WTC11 (cell line): Measurements from ENCODE around the gene DNMT3A. TPM values are rescaled to one million over a fixed set of nuclear protein-coding genes. Genes with fewer than 3 reads are reported as not detected.

ENCODE experiments used
- ATAC-seq: fragments of 200-7000 bp; cut with Tn5 transposase; 2 replicates; pipeline ENCODE4 v1.10.0; 2021; ENCODE audit warnings: mild to moderate bottlenecking, moderate library complexity
- CTCF ChIA-PET: fragments of 300-600 bp; sonication (Branson Sonifier 250); formaldehyde crosslinking; loops from one replicate; lab custom pipeline; 2021; ENCODE audit warnings: antibody characterized with exemption; lab: Charles Lee
- POLR2A ChIA-PET: fragments of 350-600 bp; sonication (Branson Sonifier 250); formaldehyde crosslinking; loops from one replicate; lab custom pipeline; 2021; ENCODE audit warnings: antibody characterized with exemption; lab: Charles Lee
- DNase-seq: peaks from one replicate; pipeline ENCODE4 v3.0.0; 2021; ENCODE audit warnings: low spot score
- H3K27ac Mint-ChIP-seq: 2 replicates; pipeline ENCODE4 v1.8.0; 2021; ENCODE audit warnings: mixed read lengths
- H3K27me3 Mint-ChIP-seq: 2 replicates; pipeline ENCODE4 v1.8.0; 2021; ENCODE audit warnings: low read depth, mild to moderate bottlenecking, moderate library complexity, mixed read lengths
- H3K36me3 Mint-ChIP-seq: 2 replicates; pipeline ENCODE4 v1.8.0; 2021; ENCODE audit warnings: mixed read lengths
- H3K4me1 Mint-ChIP-seq: 2 replicates; pipeline ENCODE4 v1.8.0; 2022; ENCODE audit warnings: mixed read lengths
- H3K4me3 Mint-ChIP-seq: 2 replicates; pipeline ENCODE4 v1.8.0; 2021; ENCODE audit warnings: mild to moderate bottlenecking, moderate library complexity, mixed read lengths
- H3K9me3 Mint-ChIP-seq: 2 replicates; pipeline ENCODE4 v1.8.0; 2021; ENCODE audit warnings: mixed read lengths
- ATF3 ChIP-seq: sonication (generic); formaldehyde crosslinking; conservative IDR thresholded peaks from 2 replicates; pipeline ENCODE4 v1.8.1; 2022; ENCODE audit warnings: mild to moderate bottlenecking, missing genetic modification reagents
- CREB1 ChIP-seq: sonication (generic); formaldehyde crosslinking; IDR thresholded peaks from 2 replicates; pipeline ENCODE4 v1.8.0; 2023; ENCODE audit warnings: mild to moderate bottlenecking, missing genetic modification reagents
- CTCF ChIP-seq: fragments of 200-600 bp; IDR thresholded peaks from 2 replicates; pipeline ENCODE4 v1.8.0; 2022; ENCODE audit warnings: antibody characterized with exemption
- E2F4 ChIP-seq: sonication (generic); formaldehyde crosslinking; IDR thresholded peaks from 2 replicates; pipeline ENCODE4 v1.8.1; 2022; ENCODE audit warnings: low read depth, mild to moderate bottlenecking, moderate library complexity, missing genetic modification reagents, borderline replicate concordance
- ESRRA ChIP-seq: sonication (generic); formaldehyde crosslinking; IDR thresholded peaks from 2 replicates; pipeline ENCODE4 v1.8.1; 2022; ENCODE audit warnings: mild to moderate bottlenecking, missing genetic modification reagents, borderline replicate concordance
- FOXK1 ChIP-seq: sonication (generic); formaldehyde crosslinking; IDR thresholded peaks from 2 replicates; pipeline ENCODE4 v1.8.0; 2022; ENCODE audit warnings: mild to moderate bottlenecking, moderate library complexity, missing genetic modification reagents
- GTF2I ChIP-seq: fragments of 250-450 bp; sonication (Bioruptor Pico); conservative IDR thresholded peaks from 2 replicates; pipeline ENCODE4 v1.4.0; 2021; ENCODE audit warnings: mild to moderate bottlenecking
- HMGA2 ChIP-seq: fragments of 250-450 bp; sonication (Bioruptor Pico); IDR thresholded peaks from 2 replicates; pipeline ENCODE4 v1.4.0; 2021; ENCODE audit warnings: mild to moderate bottlenecking, moderate library complexity
- IRF1 ChIP-seq: sonication (generic); formaldehyde crosslinking; IDR thresholded peaks from 2 replicates; pipeline ENCODE4 v1.8.0; 2023; ENCODE audit warnings: missing genetic modification reagents
- MLX ChIP-seq: sonication (generic); formaldehyde crosslinking; IDR thresholded peaks from 2 replicates; pipeline ENCODE4 v1.8.1; 2023; ENCODE audit warnings: mild to moderate bottlenecking, missing genetic modification reagents, moderate library complexity
- NFYB ChIP-seq: sonication (generic); formaldehyde crosslinking; conservative IDR thresholded peaks from 2 replicates; pipeline ENCODE4 v1.8.0; 2022; ENCODE audit warnings: low read depth, missing genetic modification reagents
- PRRX2 ChIP-seq: fragments of 250-450 bp; sonication (Bioruptor Pico); IDR thresholded peaks from 2 replicates; pipeline ENCODE4 v1.8.0; 2021; ENCODE audit warnings: mild to moderate bottlenecking
- TCF7 ChIP-seq: sonication (generic); formaldehyde crosslinking; IDR thresholded peaks from 2 replicates; pipeline ENCODE4 v1.8.0; 2022; ENCODE audit warnings: mild to moderate bottlenecking, low read depth, missing genetic modification reagents, moderate library complexity
- ZNF232 ChIP-seq: sonication (generic); formaldehyde crosslinking; IDR thresholded peaks from 2 replicates; pipeline ENCODE4 v1.8.0; 2022; ENCODE audit warnings: mild to moderate bottlenecking, missing genetic modification reagents
- ZNF423 ChIP-seq: fragments of 250-450 bp; sonication (Bioruptor Pico); IDR thresholded peaks from 2 replicates; pipeline ENCODE4 v2.1.2; 2022; ENCODE audit warnings: mild to moderate bottlenecking, moderate library complexity
- total RNA-seq: library from RNA; stranded (reverse); gene quantifications from 3 replicates; pipeline ENCODE4 v1.2.3, GENCODE V29; 2021
- TF ChIP-seq, protein P1 (sequence below): fragments of 250-450 bp; sonication (Bioruptor Pico); IDR thresholded peaks from 2 replicates; pipeline ENCODE4 v1.9.0; 2021; ENCODE audit warnings: moderate library complexity, mild to moderate bottlenecking, inconsistent platforms, borderline replicate concordance
- TF ChIP-seq, protein P2 (sequence below): fragments of 250-450 bp; sonication (Bioruptor Pico); IDR thresholded peaks from 2 replicates; pipeline ENCODE4 v1.9.0; 2021; ENCODE audit warnings: mild to moderate bottlenecking
- TF ChIP-seq, protein P3 (sequence below): sonication (generic); formaldehyde crosslinking; IDR thresholded peaks from 2 replicates; pipeline ENCODE4 v1.8.1; 2023; ENCODE audit warnings: mild to moderate bottlenecking, missing genetic modification reagents
- TF ChIP-seq, protein P4 (sequence below): sonication (generic); formaldehyde crosslinking; IDR thresholded peaks from 2 replicates; pipeline ENCODE4 v1.8.1; 2022; ENCODE audit warnings: mild to moderate bottlenecking, missing genetic modification reagents, moderate library complexity, borderline replicate concordance
- TF ChIP-seq, protein P5 (sequence below): sonication (generic); formaldehyde crosslinking; IDR thresholded peaks from 2 replicates; pipeline ENCODE4 v1.8.0; 2022; ENCODE audit warnings: mild to moderate bottlenecking, missing genetic modification reagents

Gene DNMT3A
- total RNA-seq, 1 experiment from 2014 or later, result 154 TPM

GRCh38 chr2:25236736-25237135 lies 105.0 kb downstream of the DNMT3A start (continued):
- TF ChIP-seq, protein P1, sequence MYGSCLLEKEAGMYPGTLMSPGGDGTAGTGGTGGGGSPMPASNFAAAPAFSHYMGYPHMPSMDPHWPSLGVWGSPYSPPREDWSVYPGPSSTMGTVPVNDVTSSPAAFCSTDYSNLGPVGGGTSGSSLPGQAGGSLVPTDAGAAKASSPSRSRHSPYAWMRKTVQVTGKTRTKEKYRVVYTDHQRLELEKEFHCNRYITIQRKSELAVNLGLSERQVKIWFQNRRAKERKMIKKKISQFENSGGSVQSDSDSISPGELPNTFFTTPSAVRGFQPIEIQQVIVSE (CRISPR knock-in tag), result no peak
- TF ChIP-seq FOXK1 (CRISPR knock-in tag), result no peak
- TF ChIP-seq E2F4 (CRISPR knock-in tag), result no peak

- peaks cover 65% of the 10 kb centered on the region for H3K36me3 Mint-ChIP-seq
- POLR2A ChIA-PET, result no interaction called here
- no peaks in the 10 kb centered on the region for H3K27me3 Mint-ChIP-seq
- H3K4me3 Mint-ChIP-seq, result no peak overlapping the region
- TF ChIP-seq HMGA2, result no peak
- no peak for TF ChIP-seq GTF2I (CRISPR knock-in tag)
- TF ChIP-seq NFYB, result no peak
- no peak for TF ChIP-seq ZNF232 (CRISPR knock-in tag)
- TF ChIP-seq, all 79 proteins: peak for 0
- H3K27ac Mint-ChIP-seq, result no peak overlapping the region
- DNase-seq (no peak), ATAC-seq (no peak)
- CTCF ChIA-PET, result interaction anchor here (0.6 kb wide), 1 partner anchor 193 kb away, joined by 3 read pairs; no protein-coding TSS in a partner anchor
- no peaks in the 10 kb centered on the region for H3K9me3 Mint-ChIP-seq
- peaks cover 20% of the 10 kb centered on the region for H3K4me1 Mint-ChIP-seq
Observed at GRCh38 chr2:25234738-25235137, 107.0 kb downstream of the DNMT3A start.

DNA sequence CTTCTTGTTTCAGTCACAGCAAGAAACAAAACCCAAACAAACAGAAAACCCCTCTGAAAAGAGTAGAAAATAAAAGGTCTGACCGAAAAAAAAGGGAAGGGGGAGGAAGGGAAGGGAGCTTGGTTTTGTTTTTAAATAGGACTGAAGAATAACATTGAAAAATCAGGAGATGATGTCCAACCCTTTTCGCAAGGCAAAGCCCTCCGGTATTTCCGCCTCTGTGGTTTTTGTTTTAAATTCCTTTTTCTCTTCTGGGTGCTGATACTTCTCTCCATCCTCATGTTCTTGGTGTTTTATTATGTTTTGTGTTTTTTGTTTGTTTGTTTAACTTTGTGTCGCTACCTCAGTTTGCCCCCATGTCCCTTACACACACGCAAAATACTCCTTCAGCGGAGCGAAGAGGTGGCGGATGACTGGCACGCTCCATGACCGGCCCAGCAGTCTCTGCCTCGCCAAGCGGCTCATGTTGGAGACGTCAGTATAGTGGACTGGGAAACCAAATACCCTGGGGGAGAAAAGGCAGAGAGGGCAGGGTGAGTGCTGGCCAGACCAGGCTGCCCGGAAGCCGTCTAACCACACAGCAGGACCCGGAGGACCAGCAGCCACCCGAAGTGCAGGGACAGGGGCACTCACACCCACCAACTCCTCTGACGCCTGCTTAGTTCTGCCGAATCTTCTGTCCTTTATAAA lies 107.7 kb downstream of the DNMT3A start:
- Mint-ChIP-seq H3K4me3 (no peak overlapping the region), H3K9me3 (no peaks in the 10 kb centered on the region), H3K36me3 (peaks cover 58% of the 10 kb centered on the region), H3K27me3 (no peaks in the 10 kb centered on the region), H3K27ac (no peak overlapping the region), H3K4me1 (peaks cover 26% of the 10 kb centered on the region)
- CTCF ChIA-PET, result no interaction called here
- DNase-seq, result no peak
- POLR2A ChIA-PET, result no interaction called here
- ATAC-seq, result no peak
- TF ChIP-seq, protein P1 (CRISPR knock-in tag), result no peak
- TF ChIP-seq ESRRA (CRISPR knock-in tag), result no peak
- TF ChIP-seq, protein P2, sequence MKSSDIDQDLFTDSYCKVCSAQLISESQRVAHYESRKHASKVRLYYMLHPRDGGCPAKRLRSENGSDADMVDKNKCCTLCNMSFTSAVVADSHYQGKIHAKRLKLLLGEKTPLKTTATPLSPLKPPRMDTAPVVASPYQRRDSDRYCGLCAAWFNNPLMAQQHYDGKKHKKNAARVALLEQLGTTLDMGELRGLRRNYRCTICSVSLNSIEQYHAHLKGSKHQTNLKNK (CRISPR knock-in tag), result no peak
- TF ChIP-seq, protein P3, sequence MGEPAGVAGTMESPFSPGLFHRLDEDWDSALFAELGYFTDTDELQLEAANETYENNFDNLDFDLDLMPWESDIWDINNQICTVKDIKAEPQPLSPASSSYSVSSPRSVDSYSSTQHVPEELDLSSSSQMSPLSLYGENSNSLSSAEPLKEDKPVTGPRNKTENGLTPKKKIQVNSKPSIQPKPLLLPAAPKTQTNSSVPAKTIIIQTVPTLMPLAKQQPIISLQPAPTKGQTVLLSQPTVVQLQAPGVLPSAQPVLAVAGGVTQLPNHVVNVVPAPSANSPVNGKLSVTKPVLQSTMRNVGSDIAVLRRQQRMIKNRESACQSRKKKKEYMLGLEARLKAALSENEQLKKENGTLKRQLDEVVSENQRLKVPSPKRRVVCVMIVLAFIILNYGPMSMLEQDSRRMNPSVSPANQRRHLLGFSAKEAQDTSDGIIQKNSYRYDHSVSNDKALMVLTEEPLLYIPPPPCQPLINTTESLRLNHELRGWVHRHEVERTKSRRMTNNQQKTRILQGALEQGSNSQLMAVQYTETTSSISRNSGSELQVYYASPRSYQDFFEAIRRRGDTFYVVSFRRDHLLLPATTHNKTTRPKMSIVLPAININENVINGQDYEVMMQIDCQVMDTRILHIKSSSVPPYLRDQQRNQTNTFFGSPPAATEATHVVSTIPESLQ, result no peak
- TF ChIP-seq, protein P4, sequence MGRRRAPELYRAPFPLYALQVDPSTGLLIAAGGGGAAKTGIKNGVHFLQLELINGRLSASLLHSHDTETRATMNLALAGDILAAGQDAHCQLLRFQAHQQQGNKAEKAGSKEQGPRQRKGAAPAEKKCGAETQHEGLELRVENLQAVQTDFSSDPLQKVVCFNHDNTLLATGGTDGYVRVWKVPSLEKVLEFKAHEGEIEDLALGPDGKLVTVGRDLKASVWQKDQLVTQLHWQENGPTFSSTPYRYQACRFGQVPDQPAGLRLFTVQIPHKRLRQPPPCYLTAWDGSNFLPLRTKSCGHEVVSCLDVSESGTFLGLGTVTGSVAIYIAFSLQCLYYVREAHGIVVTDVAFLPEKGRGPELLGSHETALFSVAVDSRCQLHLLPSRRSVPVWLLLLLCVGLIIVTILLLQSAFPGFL (CRISPR knock-in tag), result no peak
- TF ChIP-seq, protein P5, sequence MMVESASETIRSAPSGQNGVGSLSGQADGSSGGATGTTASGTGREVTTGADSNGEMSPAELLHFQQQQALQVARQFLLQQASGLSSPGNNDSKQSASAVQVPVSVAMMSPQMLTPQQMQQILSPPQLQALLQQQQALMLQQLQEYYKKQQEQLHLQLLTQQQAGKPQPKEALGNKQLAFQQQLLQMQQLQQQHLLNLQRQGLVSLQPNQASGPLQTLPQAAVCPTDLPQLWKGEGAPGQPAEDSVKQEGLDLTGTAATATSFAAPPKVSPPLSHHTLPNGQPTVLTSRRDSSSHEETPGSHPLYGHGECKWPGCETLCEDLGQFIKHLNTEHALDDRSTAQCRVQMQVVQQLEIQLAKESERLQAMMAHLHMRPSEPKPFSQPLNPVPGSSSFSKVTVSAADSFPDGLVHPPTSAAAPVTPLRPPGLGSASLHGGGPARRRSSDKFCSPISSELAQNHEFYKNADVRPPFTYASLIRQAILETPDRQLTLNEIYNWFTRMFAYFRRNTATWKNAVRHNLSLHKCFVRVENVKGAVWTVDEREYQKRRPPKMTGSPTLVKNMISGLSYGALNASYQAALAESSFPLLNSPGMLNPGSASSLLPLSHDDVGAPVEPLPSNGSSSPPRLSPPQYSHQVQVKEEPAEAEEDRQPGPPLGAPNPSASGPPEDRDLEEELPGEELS, result no peak
- no peak for TF ChIP-seq CTCF
- TF ChIP-seq ZNF423 (CRISPR knock-in tag), result no peak
- TF ChIP-seq HMGA2, result no peak
- TF ChIP-seq IRF1 (CRISPR knock-in tag), result no peak
- no peak for TF ChIP-seq CREB1
- no peak for TF ChIP-seq MLX (CRISPR knock-in tag)
- TF ChIP-seq FOXK1 (CRISPR knock-in tag), result no peak
- no peak for TF ChIP-seq TCF7 (CRISPR knock-in tag)
- no peak for TF ChIP-seq ATF3 (CRISPR knock-in tag)
- TF ChIP-seq PRRX2 (CRISPR knock-in tag), result no peak
